ENCODE data around the gene DNAAF5.

- TF ChIP-seq CTCF (IDR thresholded peaks at IDR 0.05): no peak
- no peak for TF ChIP-seq POLR2AphosphoS5 (IDR thresholded peaks at IDR 0.05)
Observed at GRCh38 chr7:761101-761500, 34.6 kb downstream of the DNAAF5 start.
